Liver (tissue), 9 donors: Measurements from ENCODE around the gene RPL10. TPM values are rescaled to one million over a fixed set of nuclear protein-coding genes. Genes with fewer than 3 reads are reported as not detected.

ENCODE experiments used
- DNase-seq: peaks from one replicate; pipeline ENCODE4 v3.0.0-alpha.2; 2017; ENCODE audit warnings: low spot score
- H3K27ac ChIP-seq, 2 donors: one replicate each; pipeline ENCODE4 v1.7.0; 2013; ENCODE audit warnings: inconsistent platforms in 2 of 2, low read length in 2 of 2, control low read depth in 1 of 2, low read depth in 1 of 2, mild to moderate bottlenecking in 1 of 2
- H3K27me3 ChIP-seq, 4 donors: one replicate each; pipeline versions ENCODE4 v1.6.1 to v1.7.0; 2013; ENCODE audit warnings: low read length in 3 of 4, inconsistent platforms in 1 of 4, mild to moderate bottlenecking in 1 of 4, moderate library complexity in 1 of 4; ENCODE audit not compliant: control insufficient read depth in 4 of 4, insufficient read depth in 4 of 4
- H3K36me3 ChIP-seq, 4 donors: one replicate each; pipeline versions ENCODE4 v1.6.1 to v1.7.0; 2013; ENCODE audit warnings: low read length in 3 of 4, mild to moderate bottlenecking in 3 of 4, low read depth in 1 of 4, moderate library complexity in 1 of 4; ENCODE audit not compliant: control insufficient read depth in 4 of 4, insufficient read depth in 3 of 4
- H3K4me1 ChIP-seq, 4 donors: one replicate each; pipeline versions ENCODE4 v1.6.1 to v1.7.0; 2013; ENCODE audit warnings: low read length in 3 of 4, mild to moderate bottlenecking in 3 of 4, moderate library complexity in 1 of 4; ENCODE audit not compliant: control insufficient read depth in 4 of 4, insufficient read depth in 4 of 4
- H3K4me3 ChIP-seq, 3 donors: one replicate each; pipeline versions ENCODE4 v1.6.1 to v1.7.0; 2013; ENCODE audit warnings: low read length in 3 of 3, control low read depth in 1 of 3, low read depth in 1 of 3, mild to moderate bottlenecking in 1 of 3
- H3K9ac ChIP-seq, 2 donors: one replicate each; pipeline ENCODE4 v1.7.0; 2013; ENCODE audit warnings: low read length in 2 of 2, mild to moderate bottlenecking in 2 of 2, moderate library complexity in 2 of 2, control low read depth in 1 of 2, low read depth in 1 of 2
- H3K9me3 ChIP-seq, 4 donors: one replicate each; pipeline versions ENCODE4 v1.6.1 to v1.7.0; 2013; ENCODE audit warnings: low read length in 3 of 4; ENCODE audit not compliant: control insufficient read depth in 4 of 4
- EGR1 ChIP-seq, 2 donors: IDR thresholded peaks; 2 replicates each; pipeline ENCODE4 v1.6.1; 2016 to 2018; ENCODE audit warnings: antibody characterized with exemption in 2 of 2, low read depth in 2 of 2
- FOXA1 ChIP-seq: IDR thresholded peaks from 2 replicates; pipeline ENCODE4 v1.6.1; 2016; ENCODE audit warnings: antibody characterized with exemption
- FOXA2 ChIP-seq: IDR thresholded peaks from 2 replicates; pipeline ENCODE4 v1.6.1; 2016; ENCODE audit warnings: antibody characterized with exemption
- GABPA ChIP-seq, 2 donors: IDR thresholded peaks in 1 of 2; conservative IDR thresholded peaks in 1 of 2; 2 replicates each; pipeline ENCODE4 v1.6.1; 2016; ENCODE audit warnings: antibody characterized with exemption in 2 of 2, mild to moderate bottlenecking in 1 of 2, moderate library complexity in 1 of 2
- HNF4A ChIP-seq, 2 donors: conservative IDR thresholded peaks; 2 replicates each; pipeline ENCODE4 v1.6.1; 2016; ENCODE audit warnings: antibody characterized with exemption in 2 of 2, mild to moderate bottlenecking in 2 of 2
- HNF4G ChIP-seq: IDR thresholded peaks from 2 replicates; pipeline ENCODE4 v1.6.1; 2016; ENCODE audit warnings: antibody characterized with exemption
- JUND ChIP-seq, 2 donors: IDR thresholded peaks; 2 replicates each; pipeline ENCODE4 v1.6.1; 2016; ENCODE audit warnings: antibody characterized with exemption in 2 of 2
- NR2F2 ChIP-seq: IDR thresholded peaks from 2 replicates; pipeline ENCODE4 v1.6.1; 2016; ENCODE audit warnings: antibody characterized with exemption
- RAD21 ChIP-seq, 2 donors: IDR thresholded peaks; 2 replicates each; pipeline ENCODE4 v1.6.1; 2016; ENCODE audit warnings: antibody characterized with exemption in 2 of 2, mild to moderate bottlenecking in 2 of 2
- RXRA ChIP-seq, 2 donors: IDR thresholded peaks; 2 replicates each; pipeline ENCODE4 v1.6.1; 2017 to 2018; ENCODE audit warnings: antibody characterized with exemption in 2 of 2, mild to moderate bottlenecking in 1 of 2
- SP1 ChIP-seq: IDR thresholded peaks from 2 replicates; pipeline ENCODE4 v1.6.1; 2018; ENCODE audit warnings: antibody characterized with exemption, mild to moderate bottlenecking
- TAF1 ChIP-seq: conservative IDR thresholded peaks from 2 replicates; pipeline ENCODE4 v1.6.1; 2016; ENCODE audit warnings: antibody characterized with exemption, mild to moderate bottlenecking
- YY1 ChIP-seq: IDR thresholded peaks from 2 replicates; pipeline ENCODE4 v1.6.1; 2016; ENCODE audit warnings: antibody characterized with exemption, mild to moderate bottlenecking
- WGBS: extraction: QIAGEN DNeasy Blood & Tissue Kit; methylation state at CpG from one replicate; pipeline ENCODE4 v1.1.7; 2013; 5-methylcytosine and 5-hydroxymethylcytosine counted together
- polyA plus RNA-seq, 2 donors: library from polyadenylated mRNA; stranded (reverse) in 1 of 2; unstranded in 1 of 2; fragments of 200-250 nt in 1 of 2; fragments of >200 nt in 1 of 2; fragmentation: Nextera tagmentation in 1 of 2; extraction: Ambion mirVana in 1 of 2; gene quantifications; one replicate each; pipeline versions ENCODE4 v1.2.1 to v1.2.3, GENCODE V29; 2013 to 2015
- total RNA-seq, 2 donors: library from RNA; depleted of rRNA; stranded (reverse); fragments of >200 nt; gene quantifications; one replicate each; pipeline ENCODE4 v1.2.3, GENCODE V29; 2014
- TF ChIP-seq, protein P1 (sequence below): IDR thresholded peaks from 2 replicates; pipeline ENCODE4 v1.6.1; 2016; ENCODE audit warnings: antibody characterized with exemption, mild to moderate bottlenecking
- TF ChIP-seq, protein P2 (sequence below): IDR thresholded peaks from 2 replicates; pipeline ENCODE4 v1.6.1; 2016; ENCODE audit warnings: antibody characterized with exemption
- TF ChIP-seq, protein P3 (sequence below): fragments of 150-350 bp; IDR thresholded peaks from 2 replicates; pipeline ENCODE4 v1.5.1; 2017; ENCODE audit warnings: improper control_type of control experiment, low read depth, low read length; ENCODE audit not compliant: missing input control
- TF ChIP-seq, protein P4 (sequence below): IDR thresholded peaks from 2 replicates; pipeline ENCODE4 v1.6.1; 2016; ENCODE audit warnings: antibody characterized with exemption
- TF ChIP-seq, protein P5 (sequence below): IDR thresholded peaks from 2 replicates; pipeline ENCODE4 v1.6.1; 2016; ENCODE audit warnings: antibody characterized with exemption
- donor health status: healthy.
- donor health status: healthy.
- donor health status: healthy.
- donor health status: healthy.
- donor health status: healthy.

RPL10 gene
- total and polyA plus RNA-seq, 4 donors, result 446 to 1,644 (median 1,423) TPM

DNA sequence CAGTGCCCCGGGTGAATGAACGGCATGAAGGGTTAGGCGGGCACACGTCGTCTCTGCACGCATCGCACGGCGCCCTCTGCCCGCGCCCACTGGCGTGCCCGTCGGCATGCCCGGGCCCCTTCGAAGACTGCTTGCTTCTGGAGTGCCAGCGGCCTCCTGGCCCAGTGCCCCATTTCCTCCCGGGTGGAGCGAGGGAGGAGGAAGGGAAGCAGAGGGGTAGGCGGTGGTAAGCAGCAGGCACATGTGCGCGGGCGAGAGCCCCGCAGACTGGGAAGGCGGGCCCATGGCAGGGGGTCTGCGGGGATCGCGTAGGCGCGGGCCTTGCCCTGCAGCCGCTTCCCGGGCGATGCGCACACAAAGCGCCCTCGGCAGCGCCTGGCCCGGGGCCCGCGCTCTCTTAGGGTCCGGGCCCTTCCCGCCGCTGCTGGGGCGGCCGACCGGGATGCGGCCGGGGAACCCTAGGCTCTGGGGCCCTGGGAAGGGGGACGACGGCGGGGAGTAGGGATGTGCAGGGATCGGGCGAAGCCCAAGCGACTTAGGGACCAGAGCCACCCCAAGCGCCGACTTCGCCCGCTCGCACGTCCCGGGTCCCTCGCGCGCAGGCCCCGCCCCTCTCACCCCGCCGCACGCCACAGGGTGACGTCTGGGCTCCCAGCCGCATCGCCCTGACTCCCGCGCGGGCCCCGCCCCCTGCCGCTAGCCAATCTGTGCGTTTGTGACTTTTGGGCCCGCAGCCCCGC, 19.9 kb upstream of the RPL10 start (continued):
- TF ChIP-seq, protein P1, sequence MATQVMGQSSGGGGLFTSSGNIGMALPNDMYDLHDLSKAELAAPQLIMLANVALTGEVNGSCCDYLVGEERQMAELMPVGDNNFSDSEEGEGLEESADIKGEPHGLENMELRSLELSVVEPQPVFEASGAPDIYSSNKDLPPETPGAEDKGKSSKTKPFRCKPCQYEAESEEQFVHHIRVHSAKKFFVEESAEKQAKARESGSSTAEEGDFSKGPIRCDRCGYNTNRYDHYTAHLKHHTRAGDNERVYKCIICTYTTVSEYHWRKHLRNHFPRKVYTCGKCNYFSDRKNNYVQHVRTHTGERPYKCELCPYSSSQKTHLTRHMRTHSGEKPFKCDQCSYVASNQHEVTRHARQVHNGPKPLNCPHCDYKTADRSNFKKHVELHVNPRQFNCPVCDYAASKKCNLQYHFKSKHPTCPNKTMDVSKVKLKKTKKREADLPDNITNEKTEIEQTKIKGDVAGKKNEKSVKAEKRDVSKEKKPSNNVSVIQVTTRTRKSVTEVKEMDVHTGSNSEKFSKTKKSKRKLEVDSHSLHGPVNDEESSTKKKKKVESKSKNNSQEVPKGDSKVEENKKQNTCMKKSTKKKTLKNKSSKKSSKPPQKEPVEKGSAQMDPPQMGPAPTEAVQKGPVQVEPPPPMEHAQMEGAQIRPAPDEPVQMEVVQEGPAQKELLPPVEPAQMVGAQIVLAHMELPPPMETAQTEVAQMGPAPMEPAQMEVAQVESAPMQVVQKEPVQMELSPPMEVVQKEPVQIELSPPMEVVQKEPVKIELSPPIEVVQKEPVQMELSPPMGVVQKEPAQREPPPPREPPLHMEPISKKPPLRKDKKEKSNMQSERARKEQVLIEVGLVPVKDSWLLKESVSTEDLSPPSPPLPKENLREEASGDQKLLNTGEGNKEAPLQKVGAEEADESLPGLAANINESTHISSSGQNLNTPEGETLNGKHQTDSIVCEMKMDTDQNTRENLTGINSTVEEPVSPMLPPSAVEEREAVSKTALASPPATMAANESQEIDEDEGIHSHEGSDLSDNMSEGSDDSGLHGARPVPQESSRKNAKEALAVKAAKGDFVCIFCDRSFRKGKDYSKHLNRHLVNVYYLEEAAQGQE, result no peak
- TF ChIP-seq, protein P2, sequence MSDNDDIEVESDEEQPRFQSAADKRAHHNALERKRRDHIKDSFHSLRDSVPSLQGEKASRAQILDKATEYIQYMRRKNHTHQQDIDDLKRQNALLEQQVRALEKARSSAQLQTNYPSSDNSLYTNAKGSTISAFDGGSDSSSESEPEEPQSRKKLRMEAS, result no peak
- TF ChIP-seq RAD21 (IDR thresholded peaks at IDR 0.05) (no peak), SP1 (no peak), FOXA1 (no peak), RXRA (IDR thresholded peaks at IDR 0.05) (no peak), TAF1 (no peak)

DNA sequence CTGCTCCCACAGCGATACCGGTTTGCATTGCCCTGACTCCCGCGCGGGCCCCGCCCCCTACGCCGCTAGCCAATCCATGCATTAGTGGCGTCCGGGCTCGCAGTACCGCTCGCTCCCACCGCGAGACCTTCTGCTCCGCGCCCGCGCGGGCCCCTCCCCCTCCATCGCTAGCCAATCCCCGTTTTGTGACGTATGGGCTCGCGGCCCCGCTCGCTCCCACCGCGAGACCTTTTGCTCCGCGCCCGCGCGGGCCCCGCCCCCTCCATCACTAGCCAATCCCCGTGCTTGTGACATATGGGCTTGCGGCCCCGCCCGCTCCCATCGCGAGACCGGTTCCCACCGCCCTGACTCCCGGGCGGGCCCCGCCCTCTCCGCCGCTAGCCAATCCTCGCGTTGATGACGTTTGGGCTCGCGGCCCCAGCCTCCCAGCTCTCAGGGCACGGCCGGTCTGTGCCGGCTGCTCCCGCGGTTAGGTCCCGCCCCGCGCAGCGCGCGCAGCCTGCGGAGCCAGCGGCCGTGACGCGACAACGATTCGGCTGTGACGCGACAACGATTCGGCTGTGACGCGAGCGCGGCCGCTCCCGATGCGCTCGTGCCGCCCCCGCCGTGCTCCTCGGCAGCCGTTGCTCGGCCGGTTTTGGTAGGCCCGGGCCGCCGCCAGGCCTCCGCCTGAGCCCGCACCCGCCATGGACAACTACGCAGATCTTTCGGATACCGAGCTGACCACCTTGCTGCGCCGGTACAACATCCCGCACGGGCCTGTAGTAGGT, 19.2 kb upstream of the RPL10 start, which contains the start of gene EMD:
TSS of gene EMD (plus strand) at position 497 of the 770 bp plus-strand sequence. CDS start at position 687, 190 bp downstream.
- H3K4me3 ChIP-seq, result peak within 1 kb of the TSS; percentile 69 to 78 (median 72)
- peak within 1 kb of the TSS; percentile 87 to 91 for H3K9ac ChIP-seq
- H3K27ac ChIP-seq, result peak within 1 kb of the TSS; percentile 96 to 98
- TF ChIP-seq TAF1 (no peak), HNF4G (no peak), GABPA (IDR thresholded peaks at IDR 0.05 in 1 of 2, conservative IDR thresholded peaks at IDR 0.05 in 1 of 2) (peak in 1 of 2 donors; percentile 41), HNF4A (conservative IDR thresholded peaks at IDR 0.05) (no peak), YY1 (no peak), RXRA (IDR thresholded peaks at IDR 0.05) (peak; percentile 32 to 40), EGR1 (IDR thresholded peaks at IDR 0.05; ENCODE audit: low read depth in 2 of 2) (no peak), JUND (IDR thresholded peaks at IDR 0.05) (no peak), FOXA1 (peak; percentile 8), RAD21 (IDR thresholded peaks at IDR 0.05) (no peak), SP1 (peak; percentile 96), FOXA2 (no peak), NR2F2 (peak; percentile 11)
- TF ChIP-seq, protein P2, result no peak
- TF ChIP-seq, protein P3, sequence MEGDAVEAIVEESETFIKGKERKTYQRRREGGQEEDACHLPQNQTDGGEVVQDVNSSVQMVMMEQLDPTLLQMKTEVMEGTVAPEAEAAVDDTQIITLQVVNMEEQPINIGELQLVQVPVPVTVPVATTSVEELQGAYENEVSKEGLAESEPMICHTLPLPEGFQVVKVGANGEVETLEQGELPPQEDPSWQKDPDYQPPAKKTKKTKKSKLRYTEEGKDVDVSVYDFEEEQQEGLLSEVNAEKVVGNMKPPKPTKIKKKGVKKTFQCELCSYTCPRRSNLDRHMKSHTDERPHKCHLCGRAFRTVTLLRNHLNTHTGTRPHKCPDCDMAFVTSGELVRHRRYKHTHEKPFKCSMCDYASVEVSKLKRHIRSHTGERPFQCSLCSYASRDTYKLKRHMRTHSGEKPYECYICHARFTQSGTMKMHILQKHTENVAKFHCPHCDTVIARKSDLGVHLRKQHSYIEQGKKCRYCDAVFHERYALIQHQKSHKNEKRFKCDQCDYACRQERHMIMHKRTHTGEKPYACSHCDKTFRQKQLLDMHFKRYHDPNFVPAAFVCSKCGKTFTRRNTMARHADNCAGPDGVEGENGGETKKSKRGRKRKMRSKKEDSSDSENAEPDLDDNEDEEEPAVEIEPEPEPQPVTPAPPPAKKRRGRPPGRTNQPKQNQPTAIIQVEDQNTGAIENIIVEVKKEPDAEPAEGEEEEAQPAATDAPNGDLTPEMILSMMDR, result peak; percentile 18
- TF ChIP-seq, protein P1, result peak; percentile 75
- TF ChIP-seq, protein P4, sequence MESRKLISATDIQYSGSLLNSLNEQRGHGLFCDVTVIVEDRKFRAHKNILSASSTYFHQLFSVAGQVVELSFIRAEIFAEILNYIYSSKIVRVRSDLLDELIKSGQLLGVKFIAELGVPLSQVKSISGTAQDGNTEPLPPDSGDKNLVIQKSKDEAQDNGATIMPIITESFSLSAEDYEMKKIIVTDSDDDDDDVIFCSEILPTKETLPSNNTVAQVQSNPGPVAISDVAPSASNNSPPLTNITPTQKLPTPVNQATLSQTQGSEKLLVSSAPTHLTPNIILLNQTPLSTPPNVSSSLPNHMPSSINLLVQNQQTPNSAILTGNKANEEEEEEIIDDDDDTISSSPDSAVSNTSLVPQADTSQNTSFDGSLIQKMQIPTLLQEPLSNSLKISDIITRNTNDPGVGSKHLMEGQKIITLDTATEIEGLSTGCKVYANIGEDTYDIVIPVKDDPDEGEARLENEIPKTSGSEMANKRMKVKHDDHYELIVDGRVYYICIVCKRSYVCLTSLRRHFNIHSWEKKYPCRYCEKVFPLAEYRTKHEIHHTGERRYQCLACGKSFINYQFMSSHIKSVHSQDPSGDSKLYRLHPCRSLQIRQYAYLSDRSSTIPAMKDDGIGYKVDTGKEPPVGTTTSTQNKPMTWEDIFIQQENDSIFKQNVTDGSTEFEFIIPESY, result peak; percentile 98
- TF ChIP-seq, protein P5, sequence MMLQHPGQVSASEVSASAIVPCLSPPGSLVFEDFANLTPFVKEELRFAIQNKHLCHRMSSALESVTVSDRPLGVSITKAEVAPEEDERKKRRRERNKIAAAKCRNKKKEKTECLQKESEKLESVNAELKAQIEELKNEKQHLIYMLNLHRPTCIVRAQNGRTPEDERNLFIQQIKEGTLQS, result no peak
- no peaks in the 10 kb centered on the region for H3K27me3 ChIP-seq
- no peaks in the 10 kb centered on the region for H3K36me3 ChIP-seq
- under 1% methylated on average over 103 of the region's 103 CpGs for WGBS
- H3K4me1 ChIP-seq, result peaks cover 4 to 11% (median 7%) of the 10 kb centered on the region in 4 donors
- DNase-seq, result peak; percentile 96
- H3K9me3 ChIP-seq, result no peaks in the 10 kb centered on the region
